CD4-positive, alpha-beta T cell treated with Interleukin-2 at 100 ng/mL for 4 hours (primary cell): Measurements from ENCODE around the gene HYPK.

ENCODE experiments used
- DNase-seq: peaks from one replicate; pipeline ENCODE4 v3.0.0-alpha.2; 2020; ENCODE audit warnings: low spot score

HYPK gene

DNA sequence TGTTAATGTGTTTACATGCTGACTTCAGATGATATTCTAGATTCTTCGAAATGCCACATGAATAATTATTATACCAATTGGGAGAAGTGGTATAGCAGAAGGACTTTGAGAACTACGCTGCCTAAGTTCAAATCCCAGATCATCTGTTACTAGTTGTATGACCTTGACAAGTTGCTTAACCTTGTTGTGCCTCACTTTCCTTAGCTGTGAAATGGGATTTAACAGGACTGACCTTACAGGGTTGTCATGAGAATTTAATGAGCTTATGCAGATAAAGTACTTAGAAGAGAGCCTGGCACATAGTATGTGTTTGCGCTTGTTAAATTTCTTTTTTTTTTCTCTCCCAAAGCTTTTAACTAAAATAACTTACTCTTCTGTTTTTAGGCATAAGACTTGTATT is 50.9 kb downstream of the HYPK start:
- no peak for DNase-seq

DNA sequence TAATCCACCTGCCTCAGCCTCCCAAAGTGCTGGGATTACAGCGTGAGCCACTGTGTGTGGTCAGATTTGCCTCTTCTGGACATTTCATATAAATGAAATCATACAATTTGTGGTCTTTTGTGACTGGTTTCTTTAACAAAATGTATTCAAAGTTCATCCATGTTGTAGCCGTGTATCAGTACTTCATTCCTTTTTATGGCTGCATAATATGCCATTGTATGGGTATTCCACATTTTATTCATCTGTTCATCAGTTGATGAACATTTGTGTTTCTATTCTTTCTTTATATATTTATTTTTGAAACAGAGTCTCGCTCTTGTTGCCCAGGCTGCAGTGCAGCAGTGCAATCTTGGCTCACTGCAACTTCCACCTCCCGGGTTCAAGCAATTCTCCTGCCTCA is 52.2 kb downstream of the HYPK start:
- no peak for DNase-seq
